SU-DHL-6 (cell line): Measurements from ENCODE around the gene MAP2K5.

Experiments
- H2AFZ ChIP-seq: fragments of 200-600 bp; sonication (generic); 2 replicates; pipeline ENCODE4 v1.6.1; 2014; ENCODE audit warnings: low read depth, mild to moderate bottlenecking, moderate library complexity, mixed read lengths, antibody characterized with exemption, low read length; ENCODE audit not compliant: severe bottlenecking
- H3F3A ChIP-seq: fragments of 200-600 bp; shearing (Covaris generic); 2 replicates; pipeline ENCODE4 v1.6.0; 2016; ENCODE audit warnings: antibody characterized with exemption, mild to moderate bottlenecking; ENCODE audit not compliant: insufficient read depth
- H3K27ac ChIP-seq: fragments of 200-600 bp; sonication (generic); 2 replicates; pipeline ENCODE4 v1.5.1; 2016; ENCODE audit warnings: low read depth, mild to moderate bottlenecking, low read length, moderate library complexity, mixed read lengths
- H3K27me3 ChIP-seq: fragments of 200-600 bp; sonication (generic), shearing (Covaris generic); 2 replicates; pipeline ENCODE4 v1.6.0; 2014; ENCODE audit warnings: mild to moderate bottlenecking, low read length
- H3K36me3 ChIP-seq: fragments of 200-600 bp; sonication (generic); 2 replicates; pipeline ENCODE4 v1.6.1; 2014; ENCODE audit warnings: mild to moderate bottlenecking, low read length, mixed read lengths
- H3K4me2 ChIP-seq: fragments of 300-600, 200-600 bp; shearing (Covaris generic), sonication (generic); 2 replicates; pipeline ENCODE4 v1.6.0; 2014; ENCODE audit warnings: low read length, low read depth, mild to moderate bottlenecking; ENCODE audit not compliant: poor library complexity, severe bottlenecking
- H3K4me3 ChIP-seq: fragments of 200-600 bp; sonication (generic); 2 replicates; pipeline ENCODE4 v1.5.1; 2014; ENCODE audit warnings: antibody characterized with exemption, low read length, mild to moderate bottlenecking, mixed read lengths; ENCODE audit not compliant: insufficient read depth, poor library complexity, severe bottlenecking
- H3K79me2 ChIP-seq: fragments of 200-600 bp; sonication (generic); 2 replicates; pipeline ENCODE4 v1.6.1; 2014; ENCODE audit warnings: mild to moderate bottlenecking, low read length, moderate library complexity; ENCODE audit not compliant: insufficient read depth
- H3K9ac ChIP-seq: fragments of 200-600 bp; sonication (generic); 2 replicates; pipeline ENCODE4 v1.7.0; 2014; ENCODE audit warnings: mild to moderate bottlenecking, low read length
- H3K9me2 ChIP-seq: fragments of 200-600 bp; sonication (generic); replicated peaks from 2 replicates; pipeline ENCODE4 v1.6.1; 2014; ENCODE audit warnings: low read length; ENCODE audit not compliant: insufficient read depth
- H3K9me3 ChIP-seq: fragments of 200-600 bp; sonication (generic); 2 replicates; pipeline ENCODE4 v1.6.1; 2014; ENCODE audit warnings: low read length, mixed read lengths; ENCODE audit not compliant: insufficient read depth
- H4K20me1 ChIP-seq: fragments of 200-600 bp; sonication (generic); 2 replicates; pipeline ENCODE4 v1.6.1; 2014; ENCODE audit warnings: low read depth, mild to moderate bottlenecking, antibody characterized with exemption, low read length, moderate library complexity, mixed read lengths
- EZH2phosphoT487 ChIP-seq: fragments of 200-600 bp; sonication (generic), shearing (Covaris generic); conservative IDR thresholded peaks from 2 replicates; pipeline ENCODE4 v1.6.1; 2018; ENCODE audit warnings: mild to moderate bottlenecking, antibody characterized with exemption, low read length, moderate library complexity, mixed read lengths
- TF ChIP-seq, protein P1 (sequence below): fragments of 200-600 bp; sonication (generic); IDR thresholded peaks from one replicate; pipeline ENCODE4 v1.5.1; 2017; ENCODE audit warnings: antibody characterized with exemption, mild to moderate bottlenecking, low read length, moderate library complexity; ENCODE audit not compliant: insufficient read depth, poor library complexity, severe bottlenecking

The MAP2K5 gene

DNA sequence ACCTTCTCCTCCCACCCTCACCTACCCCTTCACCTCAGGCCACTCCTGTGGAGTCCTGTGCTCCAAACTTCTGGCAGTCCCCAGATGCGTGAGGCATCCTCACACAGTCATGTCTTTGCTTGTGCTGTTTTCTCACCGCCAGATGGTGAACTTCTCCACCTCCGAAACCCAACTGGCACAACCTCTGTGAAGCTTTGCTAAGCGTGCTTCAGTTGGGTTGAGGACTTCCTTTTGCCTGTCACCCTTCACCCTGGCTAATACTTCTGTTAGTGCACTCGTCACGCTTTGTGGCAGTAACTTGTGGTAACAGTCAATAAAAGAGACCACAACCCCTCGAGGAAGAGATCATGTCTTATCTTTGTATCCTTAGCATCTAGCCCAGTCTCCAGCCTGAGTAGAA lies 240.8 kb downstream of the MAP2K5 start:
- Histone ChIP-seq H4K20me1 (no peaks in the 10 kb centered on the region), H3K4me3 (no peak overlapping the region), H2AFZ (no peak overlapping the region), H3F3A (peaks cover 16% of the 10 kb centered on the region), H3K9ac (peak overlapping the region; percentile 17; the same call in 1 of the 2 replicates), H3K79me2 (no peaks in the 10 kb centered on the region), H3K36me3 (no peaks in the 10 kb centered on the region), H3K27me3 (no peaks in the 10 kb centered on the region), H3K9me3 (no peaks in the 10 kb centered on the region), H3K4me2 (peak overlapping the region; percentile 52), H3K9me2 (no peaks in the 10 kb centered on the region), H3K27ac (peak overlapping the region; percentile 85)
- no peak for TF ChIP-seq EZH2phosphoT487
- TF ChIP-seq, protein P1, sequence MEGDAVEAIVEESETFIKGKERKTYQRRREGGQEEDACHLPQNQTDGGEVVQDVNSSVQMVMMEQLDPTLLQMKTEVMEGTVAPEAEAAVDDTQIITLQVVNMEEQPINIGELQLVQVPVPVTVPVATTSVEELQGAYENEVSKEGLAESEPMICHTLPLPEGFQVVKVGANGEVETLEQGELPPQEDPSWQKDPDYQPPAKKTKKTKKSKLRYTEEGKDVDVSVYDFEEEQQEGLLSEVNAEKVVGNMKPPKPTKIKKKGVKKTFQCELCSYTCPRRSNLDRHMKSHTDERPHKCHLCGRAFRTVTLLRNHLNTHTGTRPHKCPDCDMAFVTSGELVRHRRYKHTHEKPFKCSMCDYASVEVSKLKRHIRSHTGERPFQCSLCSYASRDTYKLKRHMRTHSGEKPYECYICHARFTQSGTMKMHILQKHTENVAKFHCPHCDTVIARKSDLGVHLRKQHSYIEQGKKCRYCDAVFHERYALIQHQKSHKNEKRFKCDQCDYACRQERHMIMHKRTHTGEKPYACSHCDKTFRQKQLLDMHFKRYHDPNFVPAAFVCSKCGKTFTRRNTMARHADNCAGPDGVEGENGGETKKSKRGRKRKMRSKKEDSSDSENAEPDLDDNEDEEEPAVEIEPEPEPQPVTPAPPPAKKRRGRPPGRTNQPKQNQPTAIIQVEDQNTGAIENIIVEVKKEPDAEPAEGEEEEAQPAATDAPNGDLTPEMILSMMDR: peak; percentile 71

GRCh38 chr15:67784090-67784781 lies 241.7 kb downstream of the MAP2K5 start:
- H3K27ac ChIP-seq: peak overlapping the region; percentile 85
- H3K4me3 ChIP-seq: peak overlapping the region; percentile 5
- H3K27me3 ChIP-seq: no peaks in the 10 kb centered on the region
- H3K79me2 ChIP-seq: no peaks in the 10 kb centered on the region
- H4K20me1 ChIP-seq: no peaks in the 10 kb centered on the region
- no peak overlapping the region for H2AFZ ChIP-seq
- no peak overlapping the region for H3K9ac ChIP-seq
- H3K36me3 ChIP-seq: no peaks in the 10 kb centered on the region
- no peaks in the 10 kb centered on the region for H3K9me3 ChIP-seq
- H3K9me2 ChIP-seq: no peaks in the 10 kb centered on the region
- H3K4me2 ChIP-seq: peak overlapping the region; percentile 52
- no peak for TF ChIP-seq EZH2phosphoT487
- TF ChIP-seq, protein P1: no peak
- H3F3A ChIP-seq: peaks cover 16% of the 10 kb centered on the region

DNA sequence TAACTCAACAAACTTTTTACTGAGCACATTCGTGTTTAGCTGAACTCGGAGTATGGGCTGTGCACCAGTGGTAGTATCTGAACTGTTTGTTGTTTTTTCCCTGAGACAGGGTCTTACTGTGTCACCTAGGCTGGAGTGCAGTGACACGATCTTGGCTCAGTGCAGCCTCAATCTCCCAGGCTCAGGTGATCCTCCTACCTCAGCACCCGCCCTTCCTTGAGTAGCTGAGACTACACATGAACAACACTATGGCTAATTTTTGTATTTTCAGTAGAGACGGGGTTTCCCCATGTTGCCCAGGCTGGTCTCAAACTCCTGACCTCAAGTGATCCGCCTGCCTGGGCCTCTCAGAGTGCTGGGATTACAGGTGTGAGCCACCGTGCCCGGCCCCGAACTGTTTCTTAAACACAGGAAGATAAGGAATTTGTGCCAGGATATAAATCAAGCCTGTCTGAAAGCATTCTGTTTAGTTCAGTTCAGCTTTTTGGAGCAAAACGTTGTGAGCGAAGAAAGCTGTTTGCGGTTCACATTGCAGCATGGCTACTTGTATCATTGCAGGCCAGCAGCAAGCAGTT lies 242.4 kb downstream of the MAP2K5 start:
- no peaks in the 10 kb centered on the region for H3K79me2 ChIP-seq
- H4K20me1 ChIP-seq: no peaks in the 10 kb centered on the region
- peaks cover 16% of the 10 kb centered on the region for H3F3A ChIP-seq
- H3K4me2 ChIP-seq: peak overlapping the region; percentile 38
- H3K9me2 ChIP-seq: no peaks in the 10 kb centered on the region
- peak overlapping the region; percentile 85 for H3K27ac ChIP-seq
- H3K9ac ChIP-seq: peak overlapping the region; percentile 10; the same call in 1 of the 2 replicates
- H2AFZ ChIP-seq: no peak overlapping the region
- no peaks in the 10 kb centered on the region for H3K9me3 ChIP-seq
- no peaks in the 10 kb centered on the region for H3K27me3 ChIP-seq
- TF ChIP-seq, protein P1: no peak
- no peak for TF ChIP-seq EZH2phosphoT487
- no peaks in the 10 kb centered on the region for H3K36me3 ChIP-seq
- H3K4me3 ChIP-seq: no peak overlapping the region
